Measurements from ENCODE around the gene EXOC6. TPM values are rescaled to one million over a fixed set of nuclear protein-coding genes. Genes with fewer than 3 reads are reported as not detected.

Gene EXOC6
- total RNA-seq, 4 donors from 2014 or later = 14.4 to 22.4 (median 16.8) TPM

DNA sequence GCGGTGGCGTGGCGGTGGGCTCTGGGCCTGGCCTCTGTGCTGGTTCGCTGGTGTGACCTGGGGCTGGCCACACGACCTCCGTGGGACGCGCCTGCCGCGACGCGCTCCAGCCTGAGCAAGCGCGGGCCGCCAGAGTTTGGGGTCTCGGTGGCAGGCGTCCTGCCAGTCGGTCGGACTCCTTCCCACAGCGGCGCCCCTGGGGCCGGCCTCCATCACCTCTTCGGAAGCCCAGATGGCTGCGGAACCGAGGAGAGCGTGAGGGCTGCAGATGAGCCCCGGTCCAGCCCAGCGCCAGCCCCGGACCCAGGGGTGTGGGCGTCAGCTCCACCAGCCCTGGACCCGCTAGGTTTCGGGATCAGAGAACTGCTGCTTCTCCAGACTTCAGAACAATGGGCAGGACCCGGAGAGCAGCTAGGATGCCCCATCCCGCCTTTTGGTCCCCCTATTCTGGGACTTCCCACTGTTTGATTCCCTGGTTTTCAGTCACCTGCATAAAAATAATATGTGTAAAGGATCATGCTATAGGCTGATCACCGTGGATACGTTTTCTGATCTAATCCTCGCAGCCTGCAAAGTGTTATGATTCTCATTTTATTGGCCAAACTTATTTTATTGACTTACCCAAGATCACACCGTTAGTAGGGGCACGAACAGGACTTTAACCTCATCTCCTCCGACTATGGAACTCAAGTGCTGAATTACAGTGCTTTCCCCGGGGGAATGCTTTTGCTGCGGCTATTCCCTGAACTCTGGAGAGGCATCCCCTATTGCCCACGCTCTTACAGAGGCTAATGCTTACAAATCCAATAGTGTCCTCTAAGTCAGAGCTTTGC is 215.0 kb downstream of the EXOC6 start:
- no peak for ATAC-seq
- Histone ChIP-seq H3K9me3 (no peaks in the 10 kb centered on the region), H3K27me3 (peaks cover 100% of the 10 kb centered on the region)

GRCh38 chr10:93063977-93064660 is 215.8 kb downstream of the EXOC6 start:
- TF ChIP-seq EP300 (IDR thresholded peaks at IDR 0.05) (no peak), CTCF (IDR thresholded peaks at IDR 0.05) (no peak), POLR2A (IDR thresholded peaks at IDR 0.05) (no peak), POLR2AphosphoS5 (IDR thresholded peaks at IDR 0.05) (no peak)
- Histone ChIP-seq H3K27me3 (peaks cover 100% of the 10 kb centered on the region), H3K4me1 (peaks cover 0 to 58% (median 18%) of the 10 kb centered on the region in 3 donors), H3K4me3 (no peak overlapping the region), H3K9me3 (no peaks in the 10 kb centered on the region), H3K36me3 (peaks cover 0 to 15% of the 10 kb centered on the region in 2 donors), H3K27ac (no peak overlapping the region)
- ATAC-seq = no peak
- 67 to 80% methylated on average over 1 to 2 of the region's 9 CpGs for WGBS, 2 donors (ENCODE audit: low coverage in 1 of 2)

More for the DNA sequence above, 215.0 kb downstream of the EXOC6 start:
- Histone ChIP-seq H3K4me3 (peak overlapping the region in 1 of 2 donors; percentile 41), H3K4me1 (peaks cover 0 to 50% (median 18%) of the 10 kb centered on the region in 3 donors), H3K27ac (no peak overlapping the region), H3K36me3 (peaks cover 0 to 22% of the 10 kb centered on the region in 2 donors)
- TF ChIP-seq POLR2A (IDR thresholded peaks at IDR 0.05) (no peak), EP300 (IDR thresholded peaks at IDR 0.05) (no peak), POLR2AphosphoS5 (IDR thresholded peaks at IDR 0.05) (no peak), CTCF (IDR thresholded peaks at IDR 0.05) (no peak)
- 43 to 44% methylated on average over 6 to 9 of the region's 43 CpGs for WGBS, 2 donors (ENCODE audit: low coverage in 1 of 2)

GRCh38 chr10:93064874-93065660 is 216.7 kb downstream of the EXOC6 start:
- TF ChIP-seq CTCF (IDR thresholded peaks at IDR 0.05) (no peak), EP300 (IDR thresholded peaks at IDR 0.05) (no peak), POLR2AphosphoS5 (IDR thresholded peaks at IDR 0.05) (no peak), POLR2A (IDR thresholded peaks at IDR 0.05) (no peak)
- no peak for ATAC-seq
- peaks cover 0 to 58% (median 18%) of the 10 kb centered on the region in 3 donors for H3K4me1 ChIP-seq
- 50 to 68% methylated on average over 5 to 7 of the region's 12 CpGs for WGBS, 2 donors (ENCODE audit: low coverage in 1 of 2)
- no peaks in the 10 kb centered on the region for H3K9me3 ChIP-seq
- no peak overlapping the region for H3K27ac ChIP-seq
- no peak overlapping the region for H3K4me3 ChIP-seq
- peaks cover 100% of the 10 kb centered on the region for H3K27me3 ChIP-seq
- H3K36me3 ChIP-seq = peaks cover 0 to 5% of the 10 kb centered on the region in 2 donors

DNA sequence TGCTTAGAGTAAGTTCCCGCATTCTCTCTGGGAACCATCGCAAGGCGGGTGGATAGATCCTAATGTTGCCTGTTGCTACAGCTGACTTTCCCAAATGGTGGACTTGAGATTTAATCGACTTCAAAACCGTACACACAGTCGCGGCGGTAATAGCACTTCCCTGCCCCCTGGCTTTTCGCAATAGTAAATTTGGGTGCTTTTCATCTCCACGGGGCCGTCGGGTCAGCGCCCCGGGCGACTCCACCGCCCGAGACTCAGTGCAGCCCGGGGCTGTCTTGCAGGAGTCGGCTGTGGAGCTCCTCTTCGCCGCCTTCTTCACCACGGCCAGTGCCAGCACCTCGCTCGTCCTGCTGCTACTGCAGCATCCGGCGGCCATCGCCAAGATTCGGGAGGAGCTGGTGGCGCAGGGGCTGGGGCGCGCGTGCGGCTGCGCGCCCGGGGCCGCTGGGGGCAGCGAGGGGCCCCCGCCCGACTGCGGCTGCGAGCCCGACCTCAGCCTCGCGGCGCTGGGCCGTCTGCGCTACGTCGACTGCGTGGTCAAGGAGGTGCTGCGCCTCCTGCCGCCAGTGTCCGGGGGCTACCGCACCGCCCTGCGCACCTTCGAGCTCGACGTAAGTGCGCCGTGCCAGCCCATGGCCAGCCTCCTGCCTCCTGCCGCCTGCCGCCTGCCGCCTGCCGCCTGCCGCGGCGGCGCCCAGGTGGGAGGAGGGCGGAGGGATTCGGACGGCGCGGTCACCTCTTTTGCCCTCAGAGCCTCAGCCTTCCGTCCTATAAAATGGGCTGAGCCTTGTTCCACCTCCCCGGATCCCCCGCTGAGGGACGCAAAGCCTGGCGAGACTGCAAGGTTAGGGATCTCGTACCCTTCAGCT is 217.6 kb downstream of the EXOC6 start:
- TF ChIP-seq EP300 (IDR thresholded peaks at IDR 0.05) (no peak), POLR2A (IDR thresholded peaks at IDR 0.05) (no peak)
- WGBS, 2 donors (ENCODE audit: low coverage in 1 of 2) = 14 to 29% methylated on average over 1 to 19 of the region's 81 CpGs
- no peak for ATAC-seq
- H3K27ac ChIP-seq = no peak overlapping the region
- peak overlapping the region in 1 of 2 donors; percentile 31 for H3K4me3 ChIP-seq
- peaks cover 0 to 50% (median 18%) of the 10 kb centered on the region in 3 donors for H3K4me1 ChIP-seq
- no peaks in the 10 kb centered on the region for H3K36me3 ChIP-seq
- H3K9me3 ChIP-seq = no peaks in the 10 kb centered on the region
- H3K27me3 ChIP-seq = peaks cover 100% of the 10 kb centered on the region
